NCI-H510A treated with DMSO at 0.1 percent for 48 hours (cell line): ENCODE data around the gene INO80.
"Not testable (repeated sequence)": the region's sequence is repeated elsewhere in the genome, so short reads cannot be mapped to it uniquely, and the experiment has no call there.

ENCODE experiments used
- DNase-seq: peaks from one replicate; lab custom pipeline; 2025; lab: John Stamatoyannopoulos, UW

INO80 gene

DNA sequence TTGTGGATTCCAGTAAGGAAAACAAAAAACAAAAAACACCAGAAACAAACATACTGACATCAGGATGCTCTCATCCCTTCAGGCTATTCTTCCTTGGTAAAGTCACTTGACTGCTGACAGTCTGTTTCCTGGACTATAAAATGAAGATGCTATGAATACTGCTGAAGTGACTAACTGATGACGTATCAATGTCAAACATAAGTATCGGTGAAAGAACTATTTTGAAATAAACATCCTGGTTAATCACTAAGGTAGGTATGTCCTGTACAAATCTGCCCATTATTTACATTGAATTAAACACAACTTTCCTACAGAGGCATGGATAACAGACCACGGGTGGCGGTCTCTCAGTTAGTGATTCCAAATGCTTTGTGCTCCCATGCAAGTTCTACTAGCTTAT is 116.9 kb downstream of the INO80 start:
- DNase-seq = no peak

DNA sequence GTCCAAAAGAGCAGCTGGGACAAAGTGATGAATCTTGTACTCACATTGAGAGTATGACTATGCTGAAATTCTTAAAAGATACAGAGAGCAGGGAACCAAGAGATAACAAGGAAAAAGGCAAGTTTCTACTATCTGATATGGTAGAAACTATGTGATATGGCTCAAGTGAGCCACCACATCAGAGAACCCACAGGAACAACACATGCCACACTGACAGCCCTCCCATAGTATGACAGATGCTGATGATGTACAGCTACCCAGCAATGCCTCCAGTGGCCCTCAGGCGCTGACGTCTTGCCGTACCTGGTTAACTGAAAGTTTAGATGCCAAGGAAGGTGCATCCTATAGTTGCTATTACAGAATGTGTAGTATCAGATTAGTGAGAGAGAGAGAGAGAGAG is 120.4 kb downstream of the INO80 start:
- DNase-seq = no peak

DNA sequence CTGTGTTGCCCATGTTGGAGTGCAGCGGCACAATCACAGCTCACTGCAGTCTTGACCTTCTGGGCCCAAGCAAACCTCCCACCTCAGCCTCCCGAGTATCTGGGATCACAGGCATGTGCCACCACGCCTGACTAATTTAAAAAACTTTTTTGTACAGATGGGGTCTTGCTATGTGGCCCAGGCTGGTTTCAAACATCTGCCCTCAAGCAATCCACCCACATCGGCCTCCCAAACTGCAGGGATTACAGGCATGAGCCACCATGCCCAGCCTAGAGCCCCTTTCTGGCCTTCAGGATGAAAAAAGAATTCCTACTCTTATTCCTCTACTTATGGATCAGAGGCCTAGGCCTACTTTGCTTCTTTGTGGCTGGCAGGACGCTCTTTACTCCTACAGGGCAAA is 123.3 kb downstream of the INO80 start:
- DNase-seq = no peak

DNA sequence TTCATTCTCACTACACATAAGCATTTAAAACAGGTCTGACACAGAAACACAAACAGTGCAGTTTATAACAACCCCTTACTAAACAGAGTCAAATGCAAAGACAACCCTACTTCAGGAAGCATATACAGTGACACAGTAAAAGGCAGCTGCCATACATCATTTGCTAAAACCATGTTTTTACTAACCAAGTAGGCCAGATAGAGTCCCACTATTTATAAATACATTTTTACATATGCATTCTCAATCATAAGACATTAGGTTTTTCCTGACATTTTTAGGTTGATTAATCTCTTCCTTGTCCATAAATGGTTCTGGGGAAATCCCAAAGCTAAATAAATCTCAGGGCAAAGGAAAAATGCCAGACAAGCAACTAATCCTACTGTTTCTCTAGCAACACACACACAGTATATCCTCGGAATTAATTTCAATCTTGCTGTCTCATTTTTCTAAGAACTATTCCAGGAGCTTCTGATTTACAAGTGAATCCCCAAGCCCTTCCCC is 123.8 kb downstream of the INO80 start:
- DNase-seq = no peak

DNA sequence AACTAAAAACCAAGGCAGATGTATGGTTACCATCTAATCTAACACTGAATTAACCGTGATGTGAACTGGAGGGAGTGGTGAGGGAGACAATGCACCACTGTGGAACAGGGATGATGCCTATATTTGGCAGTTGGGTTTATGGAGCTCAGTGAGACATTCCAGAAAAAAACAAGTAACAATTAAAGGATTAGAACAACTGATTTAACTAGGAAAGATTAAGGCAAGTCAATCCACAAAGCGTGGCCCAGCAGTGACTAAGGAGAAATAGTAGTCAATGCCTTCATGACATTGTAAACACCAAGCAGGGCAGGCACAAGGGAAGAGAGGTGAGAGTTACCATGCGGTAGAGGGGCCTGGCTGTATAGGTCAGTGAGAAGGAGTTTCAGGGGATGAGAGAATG is 124.7 kb downstream of the INO80 start:
- DNase-seq = no peak

DNA sequence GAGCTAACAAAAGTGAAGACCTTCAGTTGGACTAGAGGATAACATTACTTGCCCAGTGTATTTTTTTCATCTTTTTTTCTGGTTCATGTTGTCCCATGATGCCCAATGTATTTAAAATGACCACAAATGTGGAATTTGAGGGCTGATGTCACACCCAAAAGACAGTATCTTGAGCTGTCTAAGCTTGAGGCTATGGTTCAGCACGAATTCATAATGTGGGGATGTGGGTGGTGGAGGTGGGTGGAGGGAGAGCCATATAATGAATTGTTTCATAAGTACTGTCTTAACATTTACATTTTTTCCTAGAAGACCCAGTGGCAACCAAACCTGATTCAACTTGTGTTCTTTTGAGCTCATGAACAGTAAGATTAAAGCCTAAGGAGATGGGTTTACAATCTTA is 125.3 kb downstream of the INO80 start:
- no peak for DNase-seq

DNA sequence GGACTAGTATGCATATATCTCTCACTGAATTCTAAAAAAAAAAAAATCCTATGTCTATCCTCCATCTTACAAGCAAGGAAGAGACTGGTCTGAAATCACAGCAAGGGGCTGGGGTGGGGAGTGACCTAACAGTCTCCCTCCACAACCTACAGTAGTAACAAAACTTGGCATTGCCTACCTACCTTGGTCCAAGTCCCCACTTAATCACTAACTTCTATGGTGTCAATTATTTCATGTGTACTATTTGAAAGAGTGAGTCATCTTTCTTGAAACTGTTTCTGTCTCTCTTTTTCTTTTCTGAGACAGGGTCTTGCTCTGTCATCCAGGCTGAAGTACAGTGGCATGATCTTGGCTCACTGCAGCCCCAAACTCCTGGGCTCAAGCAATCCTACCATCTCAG is 126.0 kb downstream of the INO80 start:
- no peak for DNase-seq

DNA sequence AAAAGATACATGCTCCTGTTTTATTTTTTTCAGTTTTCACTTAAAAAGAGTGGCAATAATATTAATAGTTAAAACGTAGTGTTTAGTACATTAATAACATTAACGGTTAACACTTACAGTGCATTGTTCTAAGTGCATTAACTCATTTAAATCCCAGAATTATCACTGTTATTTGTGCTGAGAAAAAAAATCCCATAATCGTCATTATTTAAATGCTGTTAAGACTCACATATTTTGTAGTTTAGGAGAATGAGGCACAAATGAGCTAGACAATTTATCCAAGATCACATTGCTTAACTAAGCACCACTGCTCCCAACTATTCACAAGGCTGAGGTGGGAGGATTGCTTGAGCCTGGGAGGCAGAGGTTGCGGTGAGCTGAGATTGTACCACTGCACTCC is 127.9 kb downstream of the INO80 start:
- DNase-seq = no peak

DNA sequence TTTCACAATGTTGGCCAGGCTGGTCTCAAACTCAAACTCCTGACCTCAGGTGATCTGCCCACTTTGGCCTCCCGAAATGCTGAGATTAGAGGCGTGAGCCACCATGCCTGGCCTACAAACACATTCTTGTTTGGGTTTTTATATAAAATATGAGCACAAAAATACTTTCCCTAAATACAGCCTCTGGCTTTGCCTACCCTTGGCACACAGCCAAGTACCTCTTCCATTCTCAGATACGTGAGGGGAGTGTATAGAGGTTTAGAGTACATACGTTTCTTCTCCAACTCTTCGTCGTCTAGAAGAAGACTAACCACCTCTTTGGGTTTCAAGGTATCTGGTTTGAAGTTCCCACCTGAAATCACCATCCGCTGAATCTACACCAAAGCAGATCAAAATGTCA is 129.3 kb downstream of the INO80 start:
- no peak for DNase-seq

DNA sequence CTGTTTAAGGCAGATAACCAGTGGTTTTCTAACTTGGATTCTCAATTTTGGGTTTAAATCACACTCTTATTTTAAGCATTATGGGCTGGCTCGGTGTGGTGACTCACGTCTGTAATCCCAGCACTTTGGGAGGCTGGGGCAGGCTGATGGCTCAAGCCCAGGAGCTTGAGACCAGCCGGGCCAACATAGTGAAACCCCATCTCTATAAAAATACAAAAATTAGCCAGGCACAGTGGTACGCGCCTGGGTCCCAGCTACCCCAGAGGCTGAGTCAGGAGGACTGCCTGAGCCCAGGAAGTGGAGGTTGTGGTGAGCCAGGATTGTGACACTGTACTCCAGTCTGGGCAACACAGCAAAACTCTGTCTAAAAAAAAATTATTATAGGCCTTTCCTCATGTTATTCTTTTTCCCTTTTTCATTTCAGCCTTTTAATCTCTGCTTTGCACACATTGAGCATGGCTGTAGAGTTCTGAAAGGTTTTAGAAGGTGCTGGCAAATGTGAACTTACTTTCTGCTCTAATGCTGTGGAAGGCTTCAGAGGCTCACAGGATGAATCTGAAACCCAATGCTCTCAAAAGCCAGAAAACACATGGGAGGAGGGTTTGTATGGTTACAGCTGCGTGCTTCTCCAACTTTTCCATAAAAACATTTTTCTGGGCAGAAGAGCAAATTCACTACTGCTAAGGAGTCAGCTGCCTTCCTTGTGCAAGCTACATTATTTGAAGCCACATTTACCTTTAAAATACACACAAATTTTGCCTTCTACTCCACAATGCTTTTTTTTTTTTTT is 130.3 kb downstream of the INO80 start:
- DNase-seq = no peak

DNA sequence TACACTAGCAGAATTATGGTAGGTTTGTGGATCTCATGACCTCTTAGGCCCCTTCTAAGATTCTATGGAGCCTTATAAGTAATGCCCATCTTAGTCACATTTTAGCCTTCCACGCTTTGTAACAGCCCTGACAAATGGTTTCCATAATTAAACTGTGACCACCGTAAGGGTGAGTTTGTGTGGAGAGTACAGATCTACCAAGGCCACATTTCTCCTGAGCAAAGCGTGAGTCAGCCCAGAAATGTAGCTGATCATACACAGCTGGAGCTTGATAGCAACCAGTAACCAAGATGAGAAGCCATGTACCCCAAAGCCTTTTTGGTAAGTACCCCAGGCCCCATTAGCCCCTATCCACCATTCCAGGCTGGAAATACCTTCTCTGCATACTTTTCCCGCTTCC is 131.1 kb downstream of the INO80 start:
- DNase-seq = no peak

DNA sequence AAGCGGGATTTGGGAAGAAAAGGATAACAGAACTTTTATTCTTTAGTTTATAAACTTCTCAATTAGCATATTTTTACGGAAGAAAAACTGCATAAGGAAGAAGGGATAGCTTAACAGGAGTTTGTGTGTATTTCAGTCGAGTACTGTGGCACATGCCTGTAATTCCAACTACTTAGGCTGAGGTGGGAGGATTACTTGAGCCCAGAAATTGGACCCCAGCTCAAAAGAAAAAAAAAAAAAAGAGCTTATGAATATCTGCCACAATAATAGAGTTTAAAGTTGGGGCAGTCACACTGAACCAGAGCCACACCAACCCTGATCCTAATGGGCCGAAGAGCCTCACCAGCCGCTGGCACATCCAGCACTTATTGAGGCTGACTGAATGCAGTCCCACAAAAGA is 131.7 kb downstream of the INO80 start:
- no peak for DNase-seq

DNA sequence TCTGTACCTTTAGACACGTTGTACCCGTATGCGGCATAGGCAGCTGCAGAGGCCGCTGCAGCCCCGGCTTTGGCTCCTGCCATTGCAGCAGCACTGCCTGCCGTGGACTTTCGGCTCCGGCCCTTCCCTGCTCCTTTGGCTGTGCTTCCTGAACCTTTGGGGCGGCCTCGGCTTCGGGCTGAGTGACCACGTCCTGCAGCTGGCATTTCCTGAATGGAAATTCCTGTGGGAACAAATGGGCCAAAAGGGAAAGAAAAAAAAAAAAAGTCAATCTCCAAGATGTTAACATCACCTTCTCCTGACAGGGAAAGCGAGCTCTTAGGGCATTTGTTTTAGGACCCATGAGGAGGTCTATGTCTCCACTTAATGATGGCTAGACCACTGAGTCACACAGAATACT is 133.2 kb downstream of the INO80 start:
- no peak for DNase-seq

DNA sequence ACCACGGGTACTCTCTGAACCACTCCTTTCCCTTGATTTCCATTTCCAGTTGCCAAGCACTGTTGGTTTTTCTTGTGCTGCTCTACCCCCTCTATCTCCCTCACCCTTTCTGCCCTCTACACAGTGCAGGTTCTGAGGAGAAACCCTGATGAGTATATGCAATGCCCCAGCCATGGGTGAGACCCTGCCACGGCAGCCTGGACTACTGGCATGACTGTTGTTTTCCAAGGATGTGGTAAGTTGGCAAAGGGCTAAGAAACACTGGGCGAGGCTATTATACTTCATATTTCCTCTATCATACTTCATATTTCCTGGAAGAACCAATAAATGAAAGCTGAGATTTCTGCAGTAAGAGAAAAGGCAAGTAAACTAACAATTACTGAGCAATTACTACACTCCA is 134.9 kb downstream of the INO80 start:
- no peak for DNase-seq

DNA sequence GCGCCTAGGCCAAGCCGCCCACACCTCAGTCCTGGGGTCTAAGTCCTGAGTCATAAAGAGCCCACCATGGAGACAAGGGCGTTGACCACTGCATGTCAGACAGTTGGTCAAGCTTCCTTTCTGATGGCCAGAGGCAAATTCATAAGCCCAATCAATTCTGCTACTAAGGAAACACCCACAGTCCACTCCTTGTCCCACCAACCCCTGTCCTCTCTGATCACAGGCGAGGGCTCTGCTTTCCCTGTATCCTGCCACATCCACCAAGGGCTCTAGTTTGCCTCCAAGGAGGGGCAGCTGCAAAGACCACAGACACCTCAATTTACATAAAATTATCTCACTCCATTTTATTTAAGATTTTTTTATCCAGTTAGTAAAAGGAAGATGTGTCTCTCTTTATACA is 137.5 kb downstream of the INO80 start:
- DNase-seq = no peak

DNA sequence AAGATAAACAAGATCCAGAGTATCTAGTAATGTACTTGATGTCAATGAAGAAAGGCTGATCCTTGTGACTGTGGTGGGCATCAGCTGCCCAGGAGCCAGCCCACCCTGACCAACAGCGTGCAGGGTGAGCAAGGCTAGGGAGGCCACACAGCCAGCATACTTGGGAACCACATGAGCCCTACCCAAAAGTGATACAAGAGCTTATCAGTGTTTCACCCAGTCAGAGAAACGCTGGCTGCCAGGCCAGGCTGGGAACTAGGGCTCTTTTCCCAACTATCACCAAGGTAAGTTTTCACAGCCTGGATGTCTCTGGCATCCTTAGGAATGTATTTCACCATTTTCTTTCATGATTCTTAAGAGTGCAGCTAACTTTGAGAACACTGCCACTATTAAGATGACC is 137.9 kb downstream of the INO80 start:
- DNase-seq = no peak

DNA sequence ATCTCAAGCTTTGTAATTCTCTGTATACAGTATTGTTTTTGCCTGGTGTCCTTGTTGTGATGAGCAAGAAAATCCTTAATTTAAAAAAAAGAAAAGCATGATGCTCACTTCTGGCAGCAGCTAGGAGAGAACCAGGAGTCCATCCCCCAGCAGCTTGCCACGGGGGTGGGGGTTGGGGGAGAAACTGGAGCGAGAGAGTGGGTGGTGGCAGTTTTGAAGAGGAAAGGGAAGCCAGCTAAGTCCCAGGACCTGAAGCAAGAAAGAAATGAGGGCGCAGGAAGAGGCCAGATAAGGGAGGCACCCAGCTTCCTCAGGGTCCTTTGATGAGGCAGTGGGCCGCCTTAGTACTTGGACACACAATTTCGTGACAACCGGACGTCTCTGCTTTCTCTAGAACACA is 139.3 kb downstream of the INO80 start:
- DNase-seq = no peak

DNA sequence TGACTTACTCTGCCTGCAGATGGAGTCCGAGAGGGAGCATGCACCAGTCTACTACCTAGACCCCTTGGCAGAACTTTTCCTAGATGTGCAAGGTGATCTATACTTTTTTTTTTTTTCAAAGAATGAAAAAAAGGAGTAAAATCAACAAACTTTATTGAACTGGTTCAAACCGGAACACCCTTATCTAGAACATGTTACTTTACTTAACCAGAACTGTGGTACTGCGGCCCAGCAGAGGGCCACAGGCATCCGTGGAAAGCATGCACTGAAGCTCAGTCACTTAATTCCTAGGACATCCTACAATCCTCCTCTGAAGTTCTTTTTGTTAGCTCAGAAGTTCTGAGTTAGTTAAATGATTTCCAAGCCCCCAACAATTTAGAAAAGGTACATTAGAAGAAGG is 141.2 kb downstream of the INO80 start:
- no peak for DNase-seq

DNA sequence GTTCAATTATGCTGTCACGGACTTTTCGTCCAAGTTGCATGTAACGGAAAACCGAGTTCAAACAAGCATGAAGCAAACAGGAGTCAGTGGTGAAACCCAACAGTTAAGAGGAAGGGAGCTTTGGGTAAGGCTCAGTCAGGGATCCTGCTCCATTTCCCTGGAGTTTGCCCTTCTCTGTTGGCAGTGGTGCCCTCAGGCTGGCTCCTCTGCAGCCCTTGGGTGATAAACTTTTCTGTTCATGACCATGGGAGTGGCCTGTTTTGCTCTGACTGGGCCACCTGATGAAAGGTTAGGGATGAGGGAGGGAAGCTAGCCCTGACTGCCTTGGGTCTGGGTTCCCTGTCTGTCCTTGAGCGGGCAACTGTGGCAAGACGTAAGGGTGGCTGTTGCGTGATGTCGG is 146.7 kb downstream of the INO80 start:
- DNase-seq = no peak

DNA sequence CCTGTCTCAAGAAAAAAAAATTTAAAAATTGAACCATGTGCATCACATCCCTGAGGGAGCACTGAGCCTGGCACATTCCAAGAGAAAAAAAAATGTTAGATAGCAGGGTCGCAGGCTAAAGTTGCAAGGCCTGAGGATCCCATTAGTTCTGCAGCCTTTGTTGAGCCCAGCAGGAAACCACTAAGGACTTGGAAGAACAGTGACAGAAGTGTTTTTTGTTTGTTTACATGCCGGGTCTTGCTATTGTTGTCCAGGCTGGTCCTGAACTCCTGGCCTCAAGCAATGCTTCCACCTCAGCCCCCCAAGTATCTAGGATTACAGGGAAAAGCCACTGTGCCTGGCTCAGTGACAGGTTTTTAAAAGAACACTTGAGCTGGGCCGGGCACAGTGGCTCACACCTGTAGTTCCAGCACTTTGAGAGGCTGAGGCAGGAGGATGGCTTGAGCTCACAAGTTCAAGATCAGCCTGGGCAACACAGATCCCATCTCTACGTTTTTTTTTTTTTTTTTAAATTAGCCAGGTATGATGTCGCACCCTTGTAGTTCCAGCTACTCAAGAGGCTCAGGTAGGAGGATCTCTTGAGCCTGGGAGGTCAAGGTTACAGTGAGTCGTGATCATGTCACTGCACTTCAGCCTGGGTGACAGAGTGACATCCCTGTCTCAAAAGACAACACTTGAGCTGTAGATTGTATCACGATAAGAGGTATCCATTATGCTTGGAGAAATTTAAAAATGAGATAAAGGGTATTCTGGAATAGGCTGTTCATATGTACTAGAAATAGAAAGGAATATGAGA is 147.6 kb downstream of the INO80 start:
- DNase-seq = no peak

DNA sequence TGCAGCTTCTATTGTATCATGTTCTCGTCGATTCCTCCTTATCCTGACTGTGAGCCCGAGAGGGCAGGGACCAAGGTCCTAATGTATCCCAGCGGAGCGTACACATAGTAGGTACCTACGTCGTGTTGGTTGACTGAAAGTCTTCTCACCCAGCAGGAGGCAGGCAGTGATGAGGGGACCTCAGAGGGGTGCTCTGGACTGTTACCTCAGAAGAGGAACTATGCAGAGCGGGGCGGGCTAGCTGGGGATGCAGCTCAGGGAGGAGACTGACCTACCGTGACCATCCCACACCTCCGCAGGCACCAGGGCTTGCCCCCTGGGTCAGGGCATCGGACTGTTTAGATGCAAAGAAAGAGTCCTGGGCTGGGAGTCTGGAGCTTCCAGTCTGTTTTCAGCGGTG is 151.4 kb downstream of the INO80 start:
- no peak for DNase-seq

DNA sequence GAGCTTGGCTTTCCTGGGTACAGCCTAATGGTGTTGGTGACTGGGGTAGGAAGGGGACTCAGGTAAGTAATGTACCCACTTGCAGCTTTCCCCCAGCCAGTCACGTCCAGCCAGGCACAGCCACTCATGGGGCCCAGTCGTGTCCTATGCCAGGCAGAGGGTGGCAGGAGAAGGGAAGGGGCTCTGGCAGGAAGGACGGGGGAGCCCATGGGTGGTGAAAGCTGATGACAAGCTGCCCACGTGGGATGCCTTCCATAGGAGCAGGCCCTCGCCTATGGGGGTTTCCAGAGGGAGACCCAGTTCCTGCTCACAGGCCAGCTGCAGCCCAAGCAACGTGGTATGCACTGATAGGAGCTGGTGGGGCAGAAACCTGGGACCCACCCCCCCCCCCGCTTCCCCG is 152.1 kb downstream of the INO80 start:
- DNase-seq = no peak

DNA sequence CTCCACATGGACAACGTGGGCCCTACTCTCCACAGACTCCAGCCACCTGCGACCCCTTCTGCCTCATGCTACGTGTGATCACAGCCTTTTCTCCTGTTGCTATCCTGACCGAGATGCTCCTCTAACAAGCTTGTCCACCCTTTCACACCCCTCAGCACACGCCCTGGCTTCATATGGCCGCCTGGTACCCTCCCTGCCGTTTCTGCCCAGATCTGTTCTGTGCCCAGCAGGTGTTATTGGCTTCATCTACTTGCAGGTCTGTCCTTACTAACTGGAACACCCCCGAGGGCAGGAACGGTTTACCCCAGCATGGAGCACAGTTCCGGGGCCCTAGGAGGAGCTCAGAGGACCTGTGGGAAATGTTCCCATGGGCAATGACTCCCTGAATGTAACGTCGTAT is 152.9 kb downstream of the INO80 start:
- DNase-seq = no peak

DNA sequence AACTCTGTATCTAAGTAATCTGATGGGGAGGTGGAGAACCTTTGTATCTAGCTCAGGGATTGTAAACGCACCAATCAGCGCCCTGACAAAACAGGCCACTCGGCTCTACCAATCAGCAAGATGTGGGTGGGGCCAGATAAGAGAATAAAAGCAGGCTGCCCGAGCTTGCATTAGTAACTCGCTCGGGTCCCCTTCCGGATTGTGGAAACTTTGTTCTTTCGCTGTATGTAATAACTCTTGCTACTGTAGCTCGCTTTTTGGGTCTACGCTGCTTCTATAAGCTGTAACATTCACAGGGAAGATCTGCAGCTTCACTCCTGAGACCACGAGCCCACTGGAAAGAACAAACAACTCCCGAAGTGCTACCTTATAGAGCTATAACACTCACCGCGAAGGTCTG is 153.8 kb downstream of the INO80 start:
- not testable (repeated sequence) for DNase-seq
